CD8-positive, alpha-beta memory T cell (primary cell): Measurements from ENCODE around the gene ZRANB1. TPM values are rescaled to one million over a fixed set of nuclear protein-coding genes. Genes with fewer than 3 reads are reported as not detected.

Experiments
- CTCF ChIA-PET: fragments of 350-600 bp; sonication (Branson Sonifier 250); formaldehyde crosslinking; loops from one replicate; lab custom pipeline; 2021; ENCODE audit warnings: antibody characterized with exemption; lab: Charles Lee
- POLR2A ChIA-PET: fragments of 350-600 bp; sonication (Branson Sonifier 250); formaldehyde crosslinking; loops from one replicate; lab custom pipeline; 2021; ENCODE audit warnings: antibody characterized with exemption; lab: Charles Lee
- DNase-seq, 5 donors: peaks; one replicate each; pipeline versions ENCODE4 v3.0.0 to v3.0.0-alpha.2; 2020 to 2022; ENCODE audit warnings: mixed read lengths in 1 of 5
- H3K27ac ChIP-seq: one replicate; pipeline ENCODE4 v1.7.0; 2013; ENCODE audit warnings: low read depth, mild to moderate bottlenecking, low read length, moderate library complexity
- H3K27me3 ChIP-seq: 2 replicates; pipeline ENCODE4 v1.7.0; 2013; ENCODE audit warnings: low read length, mild to moderate bottlenecking; ENCODE audit not compliant: insufficient read depth, poor library complexity, severe bottlenecking
- H3K36me3 ChIP-seq: 2 replicates; pipeline ENCODE4 v1.7.0; 2013; ENCODE audit warnings: mild to moderate bottlenecking, low read length, moderate library complexity; ENCODE audit not compliant: insufficient read depth
- H3K4me1 ChIP-seq: 2 replicates; pipeline ENCODE4 v1.7.0; 2013; ENCODE audit warnings: mild to moderate bottlenecking, low read length, moderate library complexity; ENCODE audit not compliant: insufficient read depth
- H3K4me3 ChIP-seq: 2 replicates; pipeline ENCODE4 v1.7.0; 2013; ENCODE audit warnings: mild to moderate bottlenecking, low read length
- H3K9me3 ChIP-seq: 2 replicates; pipeline ENCODE4 v1.7.0; 2013; ENCODE audit warnings: mild to moderate bottlenecking, low read length
- H3K27ac Mint-ChIP-seq, 8 donors: one replicate each; pipeline ENCODE4 v1.8.0; 2020 to 2021; ENCODE audit warnings: mixed read lengths in 8 of 8, mild to moderate bottlenecking in 6 of 8, inconsistent platforms in 3 of 8, moderate library complexity in 3 of 8
- H3K27me3 Mint-ChIP-seq, 2 donors: one replicate each; pipeline ENCODE4 v1.8.0; 2020 to 2021; ENCODE audit warnings: mixed read lengths in 2 of 2, mild to moderate bottlenecking in 1 of 2, moderate library complexity in 1 of 2
- H3K36me3 Mint-ChIP-seq, 3 donors: one replicate each; pipeline ENCODE4 v1.8.0; 2020 to 2021; ENCODE audit warnings: mixed read lengths in 3 of 3, inconsistent platforms in 1 of 3, mild to moderate bottlenecking in 1 of 3
- H3K4me1 Mint-ChIP-seq, 3 donors: one replicate each; pipeline ENCODE4 v1.8.0; 2020 to 2021; ENCODE audit warnings: mixed read lengths in 3 of 3, inconsistent platforms in 1 of 3, mild to moderate bottlenecking in 1 of 3
- H3K4me3 Mint-ChIP-seq, 7 donors: one replicate each; pipeline ENCODE4 v1.8.0; 2020 to 2021; ENCODE audit warnings: mixed read lengths in 7 of 7, mild to moderate bottlenecking in 6 of 7, moderate library complexity in 4 of 7, inconsistent platforms in 2 of 7
- H3K9me3 Mint-ChIP-seq, 5 donors: one replicate each; pipeline ENCODE4 v1.8.0; 2020 to 2022; ENCODE audit warnings: mixed read lengths in 5 of 5, mild to moderate bottlenecking in 3 of 5, moderate library complexity in 2 of 5, inconsistent platforms in 1 of 5
- polyA plus RNA-seq: library from polyadenylated mRNA; unstranded; fragments of 300-500 nt; fragmentation: Illumina TruSeq; gene quantifications from one replicate; pipeline ENCODE4 v1.2.3, GENCODE V29; 2021
- total RNA-seq, 2 experiments: library from RNA; stranded (reverse); gene quantifications; one replicate each; pipeline ENCODE4 v1.2.3, GENCODE V29; 2021

The ZRANB1 gene
- total and polyA plus RNA-seq, 3 experiments from 2014 or later, result 11.8 to 16.9 (median 16.7) TPM

DNA sequence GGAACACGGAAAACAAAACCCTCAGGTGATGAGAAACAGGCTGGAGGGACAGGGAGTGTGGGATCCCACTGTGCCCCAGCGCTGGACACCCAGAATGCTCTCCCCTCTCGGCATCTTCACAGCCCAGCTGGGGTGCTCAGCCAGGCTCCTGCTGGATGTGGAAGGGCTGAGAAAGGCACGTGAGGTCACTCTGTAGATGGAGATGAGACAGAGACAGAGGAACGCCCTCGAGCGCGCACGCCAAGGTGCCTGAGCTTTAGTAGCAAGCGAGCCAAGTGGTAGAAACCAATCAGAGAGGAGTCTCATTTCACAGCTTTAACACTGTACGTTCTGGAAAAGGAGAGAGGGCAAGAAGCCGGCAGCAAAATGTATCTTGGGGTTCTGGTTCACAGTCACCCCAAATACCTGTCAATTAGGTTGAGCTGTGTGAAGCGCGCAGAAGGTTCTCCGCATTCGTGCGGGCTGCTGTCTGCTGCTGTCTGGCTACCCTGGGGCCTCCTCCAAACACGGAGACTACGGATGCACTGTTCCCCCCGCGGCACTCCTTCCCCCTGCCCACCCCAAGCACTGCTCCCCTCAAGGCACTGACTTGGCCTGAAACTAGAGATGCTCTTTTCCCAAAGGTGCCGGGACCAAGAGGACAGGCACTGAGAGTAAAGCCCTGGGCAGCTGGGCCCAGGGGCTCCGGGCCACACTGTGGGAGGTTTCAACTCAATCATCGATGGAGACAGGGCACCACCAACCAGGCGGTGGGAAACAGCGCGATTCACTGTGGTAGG lies 91.4 kb downstream of the ZRANB1 start:
- Mint-ChIP-seq H3K4me3 (no peak overlapping the region), H3K9me3 (no peaks in the 10 kb centered on the region), H3K27ac (no peak overlapping the region), H3K27me3 (peaks cover 12 to 15% of the 10 kb centered on the region in 2 donors), H3K4me1 (no peaks in the 10 kb centered on the region), H3K36me3 (no peaks in the 10 kb centered on the region)
- CTCF ChIA-PET, result no interaction called here
- Histone ChIP-seq H3K4me3 (no peak overlapping the region), H3K4me1 (no peaks in the 10 kb centered on the region), H3K36me3 (no peaks in the 10 kb centered on the region), H3K27me3 (no peaks in the 10 kb centered on the region), H3K27ac (no peak overlapping the region), H3K9me3 (no peaks in the 10 kb centered on the region)
- no peak for DNase-seq
- POLR2A ChIA-PET, result no interaction called here

DNA sequence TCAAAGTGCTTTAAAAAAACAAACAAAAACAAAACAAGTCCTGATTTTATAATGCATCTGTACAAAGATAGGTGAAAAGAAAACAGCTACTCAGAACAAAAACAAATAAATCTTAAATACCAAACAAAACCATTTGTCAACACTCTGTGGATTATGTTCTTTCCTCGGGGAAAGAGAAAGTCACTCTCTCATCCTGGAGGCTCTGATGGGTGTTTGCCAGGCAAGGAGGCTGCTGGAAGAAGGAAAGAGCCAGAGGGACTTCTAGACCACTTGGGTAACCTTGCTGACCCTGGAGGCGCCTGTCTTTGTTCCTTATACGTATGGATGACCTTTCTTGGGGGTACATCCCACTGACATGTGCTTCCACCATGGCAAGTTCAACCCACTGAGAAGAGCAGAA lies 92.8 kb downstream of the ZRANB1 start:
- CTCF ChIA-PET, result no interaction called here
- no peaks in the 10 kb centered on the region for H3K9me3 Mint-ChIP-seq
- H3K4me1 Mint-ChIP-seq, result no peaks in the 10 kb centered on the region
- no peak overlapping the region for H3K4me3 Mint-ChIP-seq
- no peaks in the 10 kb centered on the region for H3K36me3 Mint-ChIP-seq
- Histone ChIP-seq H3K27ac (no peak overlapping the region), H3K4me3 (no peak overlapping the region), H3K9me3 (no peaks in the 10 kb centered on the region), H3K36me3 (no peaks in the 10 kb centered on the region), H3K4me1 (no peaks in the 10 kb centered on the region), H3K27me3 (no peaks in the 10 kb centered on the region)
- POLR2A ChIA-PET, result no interaction called here
- peak overlapping the region in 1 of 8 donors; percentile 33 for H3K27ac Mint-ChIP-seq
- no peak for DNase-seq
- peaks cover 9 to 15% of the 10 kb centered on the region in 2 donors for H3K27me3 Mint-ChIP-seq

DNA sequence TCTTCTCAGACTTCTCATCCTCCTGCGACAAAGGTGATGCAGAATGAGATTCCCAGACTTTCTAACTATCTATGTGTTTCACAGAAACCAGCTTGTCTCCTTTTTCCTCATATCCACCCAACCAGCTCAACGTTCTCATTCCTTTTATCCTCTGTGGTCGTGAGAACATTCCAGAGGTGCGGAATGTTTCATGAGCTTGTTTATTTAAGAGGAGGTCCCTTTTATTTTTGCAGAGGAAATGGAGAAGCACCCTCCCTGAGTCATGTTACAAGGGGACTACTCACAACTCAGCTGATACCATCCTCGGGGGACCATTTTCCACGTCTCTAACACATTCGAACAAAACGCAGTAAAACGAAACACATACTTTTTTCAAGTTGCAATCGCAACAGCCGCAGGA lies 93.2 kb downstream of the ZRANB1 start:
- no peak overlapping the region for H3K27ac ChIP-seq
- Mint-ChIP-seq H3K36me3 (no peaks in the 10 kb centered on the region), H3K27ac (no peak overlapping the region), H3K9me3 (no peaks in the 10 kb centered on the region), H3K27me3 (peaks cover 9 to 15% of the 10 kb centered on the region in 2 donors), H3K4me1 (no peaks in the 10 kb centered on the region), H3K4me3 (no peak overlapping the region)
- H3K4me3 ChIP-seq, result no peak overlapping the region
- H3K27me3 ChIP-seq, result no peaks in the 10 kb centered on the region
- no peaks in the 10 kb centered on the region for H3K9me3 ChIP-seq
- H3K4me1 ChIP-seq, result no peaks in the 10 kb centered on the region
- CTCF ChIA-PET, result no interaction called here
- no peak for DNase-seq
- POLR2A ChIA-PET, result no interaction called here
- no peaks in the 10 kb centered on the region for H3K36me3 ChIP-seq

DNA sequence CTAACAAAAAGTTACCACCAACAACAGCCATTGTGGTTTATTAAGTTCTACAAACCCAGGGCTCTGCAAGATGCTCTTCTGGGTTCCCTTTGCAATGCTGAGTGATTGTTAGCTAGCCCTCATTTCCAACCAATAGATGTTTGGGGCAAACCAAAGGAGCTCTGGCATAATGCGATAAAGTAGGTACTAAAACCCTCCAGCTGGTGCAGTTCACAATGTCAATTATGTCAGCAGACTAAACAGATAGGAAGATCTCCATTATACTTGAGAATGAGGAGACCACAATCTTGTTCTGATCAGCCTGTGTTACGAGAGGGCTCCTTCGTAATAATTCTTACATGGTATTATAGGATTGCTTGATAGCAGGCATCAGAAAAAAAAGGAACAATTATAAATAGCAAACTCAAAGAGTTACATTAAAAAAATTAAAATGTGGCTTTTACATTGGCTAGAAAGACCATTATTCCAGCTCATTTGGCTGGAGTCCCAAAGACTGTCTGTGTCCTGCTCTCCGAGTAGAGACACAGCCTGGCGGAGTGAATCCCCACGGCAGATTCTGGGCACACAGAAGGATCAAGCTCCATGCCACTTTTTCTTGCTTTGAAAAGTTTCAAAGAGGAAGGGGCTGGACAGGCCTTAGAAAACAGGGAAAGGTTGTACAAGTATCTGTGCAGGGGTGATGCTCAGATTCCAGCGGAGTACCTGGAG lies 93.8 kb downstream of the ZRANB1 start:
- CTCF ChIA-PET, result interaction anchor here (1.3 kb wide), 1 partner anchor 12 kb away, joined by 3 read pairs; no protein-coding TSS in a partner anchor
- no peak overlapping the region for H3K27ac ChIP-seq
- H3K27me3 ChIP-seq, result no peaks in the 10 kb centered on the region
- Mint-ChIP-seq H3K9me3 (no peaks in the 10 kb centered on the region), H3K27me3 (peaks cover 7 to 15% of the 10 kb centered on the region in 2 donors), H3K27ac (peak overlapping the region in 1 of 8 donors; percentile 38), H3K4me3 (no peak overlapping the region), H3K4me1 (no peaks in the 10 kb centered on the region), H3K36me3 (no peaks in the 10 kb centered on the region)
- H3K4me1 ChIP-seq, result no peaks in the 10 kb centered on the region
- POLR2A ChIA-PET, result no interaction called here
- H3K9me3 ChIP-seq, result no peaks in the 10 kb centered on the region
- no peaks in the 10 kb centered on the region for H3K36me3 ChIP-seq
- H3K4me3 ChIP-seq, result no peak overlapping the region
- DNase-seq, result no peak

DNA sequence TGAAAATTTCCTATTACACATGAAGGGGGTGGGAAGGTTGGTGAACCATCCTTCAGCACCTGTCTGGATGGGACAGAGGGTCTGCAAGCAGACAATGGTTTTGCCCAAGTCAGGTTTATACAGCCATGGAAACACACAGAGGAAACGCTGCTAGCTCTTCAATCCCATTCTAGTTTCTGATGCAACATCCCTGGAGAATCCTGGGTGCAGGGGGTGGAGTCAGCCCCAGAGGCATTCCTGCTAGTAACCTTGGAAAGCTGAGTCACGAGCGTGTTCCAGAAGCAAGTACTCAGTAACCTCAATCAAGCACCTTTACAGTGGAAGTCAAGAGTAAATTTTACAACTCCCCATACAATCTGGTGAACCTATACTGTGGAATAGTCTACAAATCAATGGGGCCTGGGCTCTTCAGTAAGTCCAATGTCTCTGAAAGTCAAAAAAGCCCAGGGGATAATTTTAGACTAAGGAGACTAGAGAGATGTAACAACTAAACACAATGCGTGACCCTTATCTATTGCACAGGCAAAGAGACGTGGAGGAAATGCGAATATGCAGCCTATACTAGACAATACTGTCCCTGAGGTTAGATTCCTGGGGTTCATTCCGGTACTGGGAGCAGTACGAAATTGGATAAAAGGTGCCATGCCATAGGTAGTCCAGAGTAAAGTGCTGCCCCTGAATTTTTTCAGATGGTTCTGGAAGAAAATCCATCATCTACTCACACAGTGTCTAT lies 95.4 kb downstream of the ZRANB1 start:
- no peak overlapping the region for H3K4me3 ChIP-seq
- ChIA-PET POLR2A (no interaction called here), CTCF (no interaction called here)
- no peak overlapping the region for H3K27ac ChIP-seq
- H3K36me3 Mint-ChIP-seq, result no peaks in the 10 kb centered on the region
- H3K9me3 Mint-ChIP-seq, result no peaks in the 10 kb centered on the region
- H3K9me3 ChIP-seq, result no peaks in the 10 kb centered on the region
- H3K4me1 Mint-ChIP-seq, result no peaks in the 10 kb centered on the region
- H3K27ac Mint-ChIP-seq, result peak overlapping the region in 1 of 8 donors; percentile 17
- no peaks in the 10 kb centered on the region for H3K36me3 ChIP-seq
- DNase-seq, result no peak
- no peaks in the 10 kb centered on the region for H3K4me1 ChIP-seq
- peaks cover 2 to 10% of the 10 kb centered on the region in 2 donors for H3K27me3 Mint-ChIP-seq
- no peaks in the 10 kb centered on the region for H3K27me3 ChIP-seq
- H3K4me3 Mint-ChIP-seq, result no peak overlapping the region

Other genes with a start within 250 kb of the ZRANB1 start
- gene FAM53B, start 197.7 kb upstream of the ZRANB1 start, total RNA-seq, result 10 to 100 TPM; 28.8 to 29.2 TPM
- 41.6 TPM for gene FAM53B, start 197.7 kb upstream of the ZRANB1 start, polyA plus RNA-seq
- gene EEF1AKMT2, start 150.2 kb upstream of the ZRANB1 start, total RNA-seq, result 10 to 100 TPM; 18.2 to 18.6 TPM
- gene EEF1AKMT2, start 150.2 kb upstream of the ZRANB1 start, polyA plus RNA-seq, result 21.1 TPM
- gene ABRAXAS2, start 140.3 kb upstream of the ZRANB1 start, total RNA-seq, result 10 to 100 TPM; 22.9 to 24.3 TPM
- 11.1 TPM for gene ABRAXAS2, start 140.3 kb upstream of the ZRANB1 start, polyA plus RNA-seq
- 1 to 10 TPM; 1.4 to 1.8 TPM for gene CTBP2, start 218.4 kb downstream of the ZRANB1 start, total RNA-seq
- gene CTBP2, start 218.4 kb downstream of the ZRANB1 start, polyA plus RNA-seq, result 2.8 TPM